SH-SY5Y (cell line): ENCODE measurements around the gene BTN1A1.

Experiments used
- GATA2 ChIP-seq: IDR thresholded peaks from 2 replicates; pipeline ENCODE4 v1.6.1; 2011; ENCODE audit warnings: mild to moderate bottlenecking, low read depth, low read length
- GATA3 ChIP-seq: IDR thresholded peaks from 2 replicates; pipeline ENCODE4 v1.6.1; 2011; ENCODE audit warnings: low read depth, mild to moderate bottlenecking, low read length, moderate library complexity

Gene BTN1A1

GRCh38 chr6:26520237-26520849 lies 20.2 kb downstream of the BTN1A1 start:
- TF ChIP-seq GATA3 (no peak), GATA2 (no peak)

GRCh38 chr6:26520850-26521599 lies 20.9 kb downstream of the BTN1A1 start:
- no peak for TF ChIP-seq GATA3

- TF ChIP-seq GATA3: no peak
- no peak for TF ChIP-seq GATA2
These were observed 21.7 kb downstream of the BTN1A1 start for GRCh38 chr6:26521600-26522391.

GRCh38 chr6:26524722-26525370 lies 24.7 kb downstream of the BTN1A1 start:
- TF ChIP-seq GATA3 (no peak), GATA2 (no peak)

- TF ChIP-seq GATA2 (no peak), GATA3 (no peak)
These were observed 25.7 kb downstream of the BTN1A1 start for GRCh38 chr6:26525838-26526237.

GRCh38 chr6:26526928-26527327 lies 26.8 kb downstream of the BTN1A1 start:
- no peak for TF ChIP-seq GATA3
- no peak for TF ChIP-seq GATA2

GRCh38 chr6:26530203-26530602 lies 30.1 kb downstream of the BTN1A1 start:
- TF ChIP-seq GATA3: no peak
- no peak for TF ChIP-seq GATA2

GRCh38 chr6:26531897-26532296 lies 31.8 kb downstream of the BTN1A1 start:
- TF ChIP-seq GATA3: no peak
- TF ChIP-seq GATA2: no peak

- TF ChIP-seq GATA2: no peak
- TF ChIP-seq GATA3: no peak
These were observed 32.8 kb downstream of the BTN1A1 start for GRCh38 chr6:26532699-26533531.

GRCh38 chr6:26533532-26533931 lies 33.4 kb downstream of the BTN1A1 start:
- TF ChIP-seq GATA3: no peak
- TF ChIP-seq GATA2: no peak

GRCh38 chr6:26534681-26535465 lies 34.8 kb downstream of the BTN1A1 start:
- no peak for TF ChIP-seq GATA3
- no peak for TF ChIP-seq GATA2

GRCh38 chr6:26536571-26537159 lies 36.6 kb downstream of the BTN1A1 start:
- no peak for TF ChIP-seq GATA2
- no peak for TF ChIP-seq GATA3
